PC-3 (cell line): Measurements from ENCODE around the gene KCNQ1OT1. TPM values are rescaled to one million over a fixed set of nuclear protein-coding genes. Genes with fewer than 3 reads are reported as not detected.

ENCODE experiments used
- ATAC-seq: fragments of 200-7000 bp; cut with Tn5 transposase; 2 replicates; pipeline ENCODE4 v1.9.1; 2020; ENCODE audit warnings: mild to moderate bottlenecking, moderate library complexity
- BruUV-seq: library from RNA; stranded (reverse); fragments of 400-500 nt; replicated peaks from 2 replicates; lab custom pipeline; 2021; lab: Mats Ljungman, UMichigan
- CTCF ChIA-PET: fragments of 300-600 bp; sonication (Branson Sonifier 250); formaldehyde crosslinking; loops from one replicate; lab custom pipeline; 2022; ENCODE audit warnings: antibody characterized with exemption; lab: Charles Lee
- POLR2A ChIA-PET: fragments of 300-600 bp; sonication (Branson Sonifier 250); formaldehyde crosslinking; loops from one replicate; lab custom pipeline; 2022; ENCODE audit warnings: antibody characterized with exemption; ENCODE audit not compliant: unreplicated experiment; lab: Charles Lee
- DNase-seq: peaks from one replicate; pipeline ENCODE4 v3.0.0-alpha.2; 2015
- H2AFZ ChIP-seq: fragments of 300-600 bp; sonication (generic); 2 replicates; pipeline ENCODE4 v1.6.0; 2016; ENCODE audit warnings: antibody characterized with exemption, low read length
- H3F3A ChIP-seq: fragments of 300-600 bp; sonication (generic); one replicate; pipeline ENCODE4 v1.6.0; 2017; ENCODE audit warnings: antibody characterized with exemption, low read length, control low read depth, mild to moderate bottlenecking; ENCODE audit not compliant: unreplicated experiment
- H3K27ac ChIP-seq: fragments of 300-600 bp; sonication (generic); 2 replicates; pipeline ENCODE4 v1.5.1; 2016; ENCODE audit warnings: mild to moderate bottlenecking, low read length
- H3K27me3 ChIP-seq: fragments of 300-600 bp; sonication (generic); 2 replicates; pipeline ENCODE4 v1.6.1; 2016; ENCODE audit warnings: low read length, mixed read lengths
- H3K36me3 ChIP-seq: fragments of 300-600 bp; sonication (generic); 2 replicates; pipeline ENCODE4 v1.6.1; 2016; ENCODE audit warnings: low read depth, mixed run types, low read length, mixed read lengths
- H3K4me1 ChIP-seq: fragments of 300-600 bp; sonication (generic); 2 replicates; pipeline ENCODE4 v1.5.1; 2016; ENCODE audit warnings: low read length; ENCODE audit not compliant: insufficient read depth
- H3K4me2 ChIP-seq: fragments of 300-600 bp; sonication (generic); 2 replicates; pipeline ENCODE4 v1.6.0; 2016; ENCODE audit warnings: low read length
- H3K4me3 ChIP-seq: fragments of 300-600 bp; sonication (generic); 2 replicates; pipeline ENCODE4 v1.5.1; 2016; ENCODE audit warnings: mild to moderate bottlenecking, low read length, mixed read lengths
- H3K79me2 ChIP-seq: fragments of 300-600 bp; sonication (generic); 2 replicates; pipeline ENCODE4 v1.6.1; 2017; ENCODE audit warnings: low read length, mixed read lengths
- H3K9ac ChIP-seq: fragments of 300-600 bp; sonication (generic); 2 replicates; pipeline ENCODE4 v1.6.0; 2016; ENCODE audit warnings: mild to moderate bottlenecking, low read length
- H3K9me2 ChIP-seq: fragments of 300-600 bp; sonication (generic); replicated peaks from 2 replicates; pipeline ENCODE4 v1.6.1; 2016; ENCODE audit warnings: mixed run types, low read length, mixed read lengths
- H3K9me3 ChIP-seq: fragments of 300-600 bp; sonication (generic); 2 replicates; pipeline ENCODE4 v1.6.1; 2016; ENCODE audit warnings: low read length, mixed read lengths
- H4K20me1 ChIP-seq: fragments of 300-600 bp; sonication (generic); 2 replicates; pipeline ENCODE4 v1.6.1; 2016; ENCODE audit warnings: low read length, mixed read lengths
- EZH2 ChIP-seq: fragments of 300-600 bp; sonication (generic); IDR thresholded peaks from one replicate; pipeline ENCODE4 v1.6.1; 2017; ENCODE audit warnings: antibody characterized with exemption, mild to moderate bottlenecking, low read length; ENCODE audit not compliant: unreplicated experiment
- EZH2phosphoT487 ChIP-seq: fragments of 300-600 bp; sonication (generic); IDR thresholded peaks from 2 replicates; pipeline ENCODE4 v1.6.1; 2018; ENCODE audit warnings: mild to moderate bottlenecking, antibody characterized with exemption, low read length, borderline replicate concordance
- intact Hi-C: fragments of 100-400 bp; cut with micrococcal nuclease; formaldehyde crosslinking; loops from 2 replicates; pipeline ENCODE4 v1.9.0; 2023
- total RNA-seq: library from RNA; depleted of rRNA; stranded (reverse); fragments of >200 nt; gene quantifications from 2 replicates; pipeline ENCODE4 v1.2.3, GENCODE V29; 2014
- TF ChIP-seq, protein P1 (sequence below): fragments of 300-600 bp; sonication (generic); conservative IDR thresholded peaks from 2 replicates; pipeline ENCODE4 v1.5.1; 2017; ENCODE audit warnings: antibody characterized with exemption, low read depth, mild to moderate bottlenecking, low read length

Gene KCNQ1OT1
- total RNA-seq, 1 experiment from 2014 or later = 1.5 TPM

DNA sequence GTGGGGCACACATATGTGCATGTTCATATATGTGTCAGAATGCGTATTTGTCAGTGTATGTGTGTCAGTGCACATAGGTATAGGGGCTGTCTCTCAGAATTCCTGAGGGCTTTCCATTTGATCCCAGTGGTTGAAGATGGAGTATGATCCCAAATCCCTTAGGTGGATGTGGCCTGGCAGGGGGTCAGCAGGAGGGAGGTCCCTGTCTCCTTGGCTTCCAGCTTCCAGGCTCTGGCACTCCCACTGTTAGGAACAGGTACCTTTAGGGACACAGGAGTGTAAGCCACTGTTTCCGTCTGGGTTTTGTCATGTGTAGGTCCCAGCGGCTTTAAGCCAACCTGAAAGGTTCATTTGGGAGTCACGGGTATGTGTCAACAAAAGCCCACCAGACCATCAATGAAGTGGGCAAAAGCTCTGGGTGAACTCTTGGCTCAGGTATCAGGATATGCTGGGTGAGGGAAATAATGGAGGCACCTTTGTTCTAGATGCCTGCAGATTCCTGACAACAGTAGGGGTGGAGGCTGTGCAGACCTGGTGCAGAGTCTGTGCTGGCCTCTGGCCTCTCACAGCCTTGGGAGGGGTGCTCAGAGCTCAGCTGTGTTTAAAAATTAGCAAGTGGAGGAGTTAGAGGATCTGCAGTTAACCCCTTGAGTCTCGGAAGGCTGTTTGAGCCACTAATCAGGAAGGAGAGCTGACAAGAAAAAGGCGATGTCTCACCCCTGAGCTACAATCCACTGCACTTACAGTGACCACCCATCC lies 9.0 kb downstream of the KCNQ1OT1 start:
- Histone ChIP-seq H3K4me1 (no peaks in the 10 kb centered on the region), H3K27me3 (no peaks in the 10 kb centered on the region), H3K4me3 (no peak overlapping the region), H4K20me1 (peaks cover 39% of the 10 kb centered on the region), H3K9ac (no peak overlapping the region), H3K79me2 (peaks cover 100% of the 10 kb centered on the region), H3K9me3 (no peaks in the 10 kb centered on the region), H3F3A (no peaks in the 10 kb centered on the region), H3K27ac (no peak overlapping the region), H3K9me2 (no peaks in the 10 kb centered on the region), H3K36me3 (0 out of 2 replicates have a peak, but pooled peaks cover 3% of the 10 kb centered on the region), H3K4me2 (no peak overlapping the region), H2AFZ (no peak overlapping the region)
- no TSS peak for BruUV-seq
- intact Hi-C loops = no loop called here
- DNase-seq (no peak), ATAC-seq (no peak)
- ChIA-PET POLR2A (no interaction called here), CTCF (no interaction called here)
- TF ChIP-seq EZH2 (no peak), EZH2phosphoT487 (no peak)
- TF ChIP-seq, protein P1, sequence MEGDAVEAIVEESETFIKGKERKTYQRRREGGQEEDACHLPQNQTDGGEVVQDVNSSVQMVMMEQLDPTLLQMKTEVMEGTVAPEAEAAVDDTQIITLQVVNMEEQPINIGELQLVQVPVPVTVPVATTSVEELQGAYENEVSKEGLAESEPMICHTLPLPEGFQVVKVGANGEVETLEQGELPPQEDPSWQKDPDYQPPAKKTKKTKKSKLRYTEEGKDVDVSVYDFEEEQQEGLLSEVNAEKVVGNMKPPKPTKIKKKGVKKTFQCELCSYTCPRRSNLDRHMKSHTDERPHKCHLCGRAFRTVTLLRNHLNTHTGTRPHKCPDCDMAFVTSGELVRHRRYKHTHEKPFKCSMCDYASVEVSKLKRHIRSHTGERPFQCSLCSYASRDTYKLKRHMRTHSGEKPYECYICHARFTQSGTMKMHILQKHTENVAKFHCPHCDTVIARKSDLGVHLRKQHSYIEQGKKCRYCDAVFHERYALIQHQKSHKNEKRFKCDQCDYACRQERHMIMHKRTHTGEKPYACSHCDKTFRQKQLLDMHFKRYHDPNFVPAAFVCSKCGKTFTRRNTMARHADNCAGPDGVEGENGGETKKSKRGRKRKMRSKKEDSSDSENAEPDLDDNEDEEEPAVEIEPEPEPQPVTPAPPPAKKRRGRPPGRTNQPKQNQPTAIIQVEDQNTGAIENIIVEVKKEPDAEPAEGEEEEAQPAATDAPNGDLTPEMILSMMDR = no peak

DNA sequence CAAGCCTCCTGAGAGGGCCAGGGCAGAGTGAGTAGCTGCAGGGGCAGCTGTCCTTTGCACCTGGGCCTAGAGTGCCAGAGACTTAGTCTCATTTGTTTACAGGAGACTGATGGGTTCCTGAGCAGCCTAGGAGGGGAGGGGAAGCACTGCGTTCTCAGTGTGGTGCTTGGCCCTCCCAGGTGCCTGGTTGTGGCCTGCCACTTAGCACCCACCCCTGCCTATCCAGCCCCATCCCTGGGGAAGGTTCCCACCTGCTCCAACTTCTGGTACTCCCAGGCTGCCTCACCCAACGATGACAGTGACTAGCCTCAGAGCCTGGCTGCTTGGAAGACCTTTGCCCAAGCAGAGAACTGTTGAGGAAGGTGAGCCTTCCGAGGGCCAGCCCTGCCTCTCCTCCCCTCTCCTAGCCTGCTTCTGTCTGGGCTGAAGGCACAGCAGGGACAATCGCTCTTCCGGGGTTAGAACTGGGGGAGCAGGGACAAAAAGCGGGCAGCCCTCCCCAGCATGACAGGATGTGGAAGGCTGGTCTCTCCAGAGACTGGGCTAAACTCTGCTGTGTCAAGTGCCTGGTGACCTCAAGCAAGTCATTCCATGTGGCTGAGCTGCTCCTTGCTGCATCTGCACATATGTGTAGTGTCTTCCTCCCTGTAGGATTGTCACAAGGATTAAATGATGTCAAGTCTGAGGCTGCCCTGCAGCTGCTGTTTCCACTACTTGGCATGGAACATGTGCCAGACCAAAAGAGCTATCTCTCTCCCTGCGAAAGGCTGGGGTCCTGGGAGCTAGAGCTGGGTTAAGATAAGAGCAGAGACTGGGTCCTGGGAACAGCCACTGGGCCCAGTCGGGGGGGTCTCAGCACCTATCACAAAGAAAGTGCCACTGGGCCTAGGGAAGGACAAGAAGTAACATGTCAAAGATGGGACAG lies 9.9 kb downstream of the KCNQ1OT1 start:
- no peaks in the 10 kb centered on the region for H3K27me3 ChIP-seq
- TF ChIP-seq EZH2phosphoT487 (no peak), EZH2 (no peak)
- TF ChIP-seq, protein P1 = no peak
- peaks cover 38% of the 10 kb centered on the region for H4K20me1 ChIP-seq
- DNase-seq (no peak), ATAC-seq (no peak)
- no TSS peak for BruUV-seq
- no peaks in the 10 kb centered on the region for H3K4me1 ChIP-seq
- no peak overlapping the region for H3K4me2 ChIP-seq
- no peak overlapping the region for H3K27ac ChIP-seq
- no peak overlapping the region for H2AFZ ChIP-seq
- no peak overlapping the region for H3K9ac ChIP-seq
- CTCF ChIA-PET = no interaction called here
- H3K79me2 ChIP-seq = peaks cover 98% of the 10 kb centered on the region
- no peaks in the 10 kb centered on the region for H3K9me2 ChIP-seq
- H3K4me3 ChIP-seq = no peak overlapping the region
- no peaks in the 10 kb centered on the region for H3F3A ChIP-seq
- no peaks in the 10 kb centered on the region for H3K9me3 ChIP-seq
- intact Hi-C loops = no loop called here
- H3K36me3 ChIP-seq = 0 out of 2 replicates have a peak, but pooled peaks cover 3% of the 10 kb centered on the region
- POLR2A ChIA-PET = no interaction called here
